Psoas muscle (tissue), 8 donors: ENCODE data around the gene ANKMY1. TPM values are rescaled to one million over a fixed set of nuclear protein-coding genes. Genes with fewer than 3 reads are reported as not detected.

ENCODE experiments used
- ATAC-seq, 4 donors: fragments of 200-7000 bp; cut with Tn5 transposase; one replicate each; pipeline ENCODE4 v1.9.1; 2020; ENCODE audit warnings: moderate library complexity in 3 of 4, mild to moderate bottlenecking in 2 of 4
- DNase-seq, 2 donors: peaks; one replicate each; pipeline ENCODE4 v3.0.0-alpha.2; 2020
- H3K27ac ChIP-seq: fragments of 200-600 bp; one replicate; pipeline ENCODE4 v1.8.0; 2022
- H3K27me3 ChIP-seq, 3 donors: fragments of 200-600 bp in 1 of 3; one replicate each; pipeline versions ENCODE4 v1.6.1 to v1.8.0; 2013 to 2022; ENCODE audit warnings: low read length in 2 of 3, mild to moderate bottlenecking in 2 of 3, moderate library complexity in 1 of 3; ENCODE audit not compliant: insufficient read depth in 3 of 3
- H3K36me3 ChIP-seq, 2 donors: fragments of 200-600 bp in 1 of 2; one replicate each; pipeline versions ENCODE4 v1.6.1 to v1.8.0; 2013 to 2022; ENCODE audit warnings: low read depth in 1 of 2, mild to moderate bottlenecking in 1 of 2, moderate library complexity in 1 of 2; ENCODE audit not compliant: insufficient read depth in 1 of 2
- H3K4me1 ChIP-seq: fragments of 200-600 bp; one replicate; pipeline ENCODE4 v1.8.0; 2022
- H3K4me3 ChIP-seq: fragments of 200-600 bp; one replicate; pipeline ENCODE4 v1.8.0; 2022; ENCODE audit warnings: mild to moderate bottlenecking
- H3K9me3 ChIP-seq: fragments of 200-600 bp; one replicate; pipeline ENCODE4 v1.8.0; 2022
- WGBS, 3 donors: extraction: QIAGEN DNeasy Blood & Tissue Kit; methylation state at CpG; one replicate each; pipeline versions ENCODE4 v1.1.6 to v1.1.7; 2013; 5-methylcytosine and 5-hydroxymethylcytosine counted together
- intact Hi-C, 2 donors: fragments of 100-400 bp; cut with DNase I; formaldehyde crosslinking; loops; one replicate each; pipeline versions ENCODE4 v1.11.0 to v1.14.2; 2022
- polyA plus RNA-seq, 3 donors: library from polyadenylated mRNA; stranded (reverse); fragments of 200-250 nt; gene quantifications; one replicate each; pipeline ENCODE4 v1.2.3, GENCODE V29; 2013
- total RNA-seq, 4 donors: library from RNA; stranded (reverse); fragmentation: NEBNext Ultra II Directional in 2 of 4; extraction: Animal tissue kit (Norgen Biotek cat#: 25700) in 2 of 4; gene quantifications; one replicate each; pipeline versions ENCODE4 v1.2.1 to v1.2.4, GENCODE V29; 2021 to 2023
- TF ChIP-seq, protein P1 (sequence below): fragments of 200-600 bp; IDR thresholded peaks from one replicate; pipeline ENCODE4 v1.8.0; 2022; ENCODE audit warnings: antibody characterized with exemption
- donor health status: healthy with polysubstance abuse.
- donor health status: DM: no; HTN: no; CAD: no; lungs with moderate emphysema.
- donor health status: Bipolar disorder and iron deficiency.
- donor health status: healthy.
- donor health status: DM: yes; HTN: yes; CAD: no.
- donor health status: DM: no; HTN: no; CAD: no.
- donor health status: DM: no; HTN: no; CAD: no.
- donor health status: DM: yes; HTN: yes; CAD: no.

Gene ANKMY1
- total and polyA plus RNA-seq, 7 donors = 1.4 to 5.8 (median 3.0) TPM

GRCh38 chr2:240450532-240451107, 107.2 kb downstream of the ANKMY1 start:
- WGBS, 3 donors = 45 to 62% (median 46%) methylated on average over 14 to 16 of the region's 16 CpGs
- H3K4me1 ChIP-seq = peaks cover 59% of the 10 kb centered on the region
- peak overlapping the region; percentile 46 for H3K27ac ChIP-seq
- no peaks in the 10 kb centered on the region for H3K27me3 ChIP-seq
- no peaks in the 10 kb centered on the region for H3K9me3 ChIP-seq
- no peak overlapping the region for H3K4me3 ChIP-seq
- DNase-seq (peak; percentile 14 to 42), ATAC-seq (no peak)
- intact Hi-C loops = no loop called here
- TF ChIP-seq, protein P1, sequence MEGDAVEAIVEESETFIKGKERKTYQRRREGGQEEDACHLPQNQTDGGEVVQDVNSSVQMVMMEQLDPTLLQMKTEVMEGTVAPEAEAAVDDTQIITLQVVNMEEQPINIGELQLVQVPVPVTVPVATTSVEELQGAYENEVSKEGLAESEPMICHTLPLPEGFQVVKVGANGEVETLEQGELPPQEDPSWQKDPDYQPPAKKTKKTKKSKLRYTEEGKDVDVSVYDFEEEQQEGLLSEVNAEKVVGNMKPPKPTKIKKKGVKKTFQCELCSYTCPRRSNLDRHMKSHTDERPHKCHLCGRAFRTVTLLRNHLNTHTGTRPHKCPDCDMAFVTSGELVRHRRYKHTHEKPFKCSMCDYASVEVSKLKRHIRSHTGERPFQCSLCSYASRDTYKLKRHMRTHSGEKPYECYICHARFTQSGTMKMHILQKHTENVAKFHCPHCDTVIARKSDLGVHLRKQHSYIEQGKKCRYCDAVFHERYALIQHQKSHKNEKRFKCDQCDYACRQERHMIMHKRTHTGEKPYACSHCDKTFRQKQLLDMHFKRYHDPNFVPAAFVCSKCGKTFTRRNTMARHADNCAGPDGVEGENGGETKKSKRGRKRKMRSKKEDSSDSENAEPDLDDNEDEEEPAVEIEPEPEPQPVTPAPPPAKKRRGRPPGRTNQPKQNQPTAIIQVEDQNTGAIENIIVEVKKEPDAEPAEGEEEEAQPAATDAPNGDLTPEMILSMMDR = no peak
- H3K36me3 ChIP-seq = peaks cover 0 to 7% of the 10 kb centered on the region in 2 donors

DNA sequence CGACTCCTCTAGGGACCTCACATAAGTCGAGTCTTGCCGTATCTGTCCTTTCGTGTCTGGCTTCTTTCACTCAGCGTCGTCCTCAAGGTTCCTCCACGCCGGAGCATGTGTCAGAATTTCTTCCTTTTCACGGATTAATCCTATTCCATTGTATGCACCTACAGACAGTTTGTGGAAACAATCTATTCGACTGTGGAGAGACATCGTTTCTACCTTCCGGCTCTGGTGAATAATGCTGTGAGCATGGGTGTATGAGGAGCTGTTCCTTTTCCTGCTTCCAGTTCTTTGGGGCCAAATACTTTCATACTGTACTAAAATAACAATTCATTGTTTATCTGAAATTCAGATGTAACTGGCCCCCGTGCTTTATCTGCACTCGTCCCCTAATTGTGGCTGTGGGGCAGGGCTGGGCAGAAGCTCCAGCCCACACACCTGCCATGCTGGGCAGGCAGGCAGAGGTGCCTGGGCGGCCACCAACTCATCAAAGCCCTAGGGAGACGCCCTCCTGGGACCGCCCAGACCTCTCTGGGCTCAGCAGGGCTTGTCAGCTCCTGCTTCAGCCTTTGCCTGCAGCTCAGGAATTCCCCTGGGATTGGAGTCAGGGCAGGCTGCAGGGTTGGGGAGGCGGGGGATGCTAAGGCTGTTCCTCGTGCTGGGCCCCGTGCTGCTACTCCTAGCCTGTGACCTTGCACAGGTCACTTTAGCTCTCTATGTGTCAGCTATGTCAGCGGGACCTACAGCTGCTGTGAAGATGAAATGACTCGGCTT, 107.8 kb downstream of the ANKMY1 start:
- ATAC-seq = peak in 3 of 4 donors; percentile 7 to 14 (median 7)
- H3K36me3 ChIP-seq = peaks cover 0 to 11% of the 10 kb centered on the region in 2 donors
- peak in 1 of 2 donors; percentile 37 for DNase-seq
- WGBS, 3 donors = 59 to 62% (median 61%) methylated on average over 22 of the region's 22 CpGs
- peaks cover 59% of the 10 kb centered on the region for H3K4me1 ChIP-seq
- H3K27me3 ChIP-seq = no peaks in the 10 kb centered on the region
- no peak overlapping the region for H3K4me3 ChIP-seq
- TF ChIP-seq, protein P1 = no peak
- no peaks in the 10 kb centered on the region for H3K9me3 ChIP-seq
- intact Hi-C loops = no loop called here
- H3K27ac ChIP-seq = peak overlapping the region; percentile 46

DNA sequence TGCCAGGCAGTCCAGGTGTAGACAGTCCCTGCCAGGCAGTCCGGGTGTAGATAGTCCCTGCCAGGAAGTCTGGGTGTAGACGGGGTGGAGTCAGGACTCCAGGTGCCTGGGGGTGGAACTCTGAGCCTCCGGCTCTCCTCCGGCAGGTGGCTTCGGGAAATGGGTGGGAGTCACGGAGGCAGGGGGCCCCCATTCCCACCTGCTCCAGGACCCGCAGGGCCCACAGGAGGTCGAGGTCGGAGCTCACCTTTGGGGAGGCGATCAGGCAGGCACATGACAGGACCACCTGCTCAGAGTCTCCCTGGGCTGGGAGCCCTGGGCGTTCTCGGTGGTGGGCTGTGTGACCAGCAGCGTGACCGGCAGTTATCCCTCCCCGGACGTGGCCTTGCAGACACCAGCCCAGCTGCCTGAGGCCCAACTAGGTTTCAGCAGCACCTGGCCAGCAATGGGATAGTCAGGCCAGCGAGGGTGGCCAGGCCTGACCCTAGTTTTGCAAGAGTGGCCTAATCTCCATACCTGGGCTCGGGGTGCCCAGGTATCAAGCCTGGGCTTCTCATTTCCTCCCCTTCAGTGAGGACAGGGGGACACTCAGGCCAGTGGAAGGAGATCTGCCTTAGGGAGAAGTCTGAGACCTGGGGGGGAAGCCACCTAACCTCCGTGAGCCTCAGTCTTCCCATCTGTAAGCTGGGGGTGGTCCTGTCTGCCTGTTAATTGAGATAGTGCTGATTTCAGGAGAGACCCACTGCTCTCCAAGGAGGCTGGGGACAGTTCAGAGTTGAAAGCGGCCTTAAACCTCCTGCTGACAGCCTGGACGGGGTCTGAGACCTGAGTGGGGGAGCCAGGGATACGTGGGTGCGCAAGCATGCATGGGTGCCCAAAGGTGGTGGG, 109.2 kb downstream of the ANKMY1 start:
- H3K4me1 ChIP-seq = peaks cover 59% of the 10 kb centered on the region
- no peaks in the 10 kb centered on the region for H3K9me3 ChIP-seq
- intact Hi-C loops = no loop called here
- peaks cover 0 to 16% of the 10 kb centered on the region in 2 donors for H3K36me3 ChIP-seq
- no peak overlapping the region for H3K27ac ChIP-seq
- 85 to 90% (median 85%) methylated on average over 22 to 23 of the region's 23 CpGs for WGBS, 3 donors
- H3K27me3 ChIP-seq = no peaks in the 10 kb centered on the region
- DNase-seq = no peak
- TF ChIP-seq, protein P1 = no peak
- no peak for ATAC-seq
- no peak overlapping the region for H3K4me3 ChIP-seq

DNA sequence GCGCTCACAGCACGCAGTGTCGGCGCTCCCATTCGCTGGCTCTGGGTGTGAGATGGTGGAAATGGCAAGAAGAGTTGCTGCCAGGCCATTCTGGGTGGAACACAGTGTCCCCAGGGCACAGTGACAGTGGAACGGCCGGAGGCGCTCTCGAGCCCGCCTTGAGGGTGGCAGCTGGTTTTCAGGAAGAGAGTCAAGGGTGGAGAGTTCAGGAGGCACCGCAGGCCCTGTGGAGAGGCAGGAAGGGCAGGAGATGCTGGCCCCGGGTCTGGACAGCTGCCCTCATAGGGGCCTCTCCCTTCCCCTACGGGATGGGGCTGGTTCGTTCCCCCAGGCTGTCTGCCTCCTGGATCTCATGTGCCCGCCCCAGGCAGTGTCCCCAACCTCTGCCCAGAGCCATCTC, 109.9 kb downstream of the ANKMY1 start:
- Histone ChIP-seq H3K9me3 (no peaks in the 10 kb centered on the region), H3K36me3 (peaks cover 0 to 16% of the 10 kb centered on the region in 2 donors), H3K4me3 (no peak overlapping the region), H3K4me1 (peaks cover 66% of the 10 kb centered on the region), H3K27me3 (no peaks in the 10 kb centered on the region), H3K27ac (no peak overlapping the region)
- DNase-seq (no peak), ATAC-seq (peak in 2 of 4 donors; percentile 13 to 28)
- WGBS, 3 donors = 30 to 54% (median 35%) methylated on average over 15 of the region's 15 CpGs
- intact Hi-C loops = no loop called here
- TF ChIP-seq, protein P1 = no peak
